ENCODE measurements around the gene SLC25A11.

Gene SLC25A11

DNA sequence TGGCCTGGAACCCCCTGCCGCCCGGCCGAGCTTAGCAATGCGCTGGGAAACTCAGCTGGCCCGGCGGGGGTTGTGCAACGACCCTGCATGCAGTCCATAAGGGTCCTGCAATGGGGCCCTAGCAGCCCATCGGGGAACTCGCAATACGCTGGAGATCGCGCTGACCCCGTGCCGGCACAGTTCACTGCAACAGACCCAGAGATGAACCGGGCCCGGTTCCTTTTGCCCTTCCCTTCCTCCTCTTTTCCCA is 375 bp downstream of the SLC25A11 start:
- no peak for DNase-seq (ENCODE audit: low read depth)
- in situ Hi-C loops (cut with HindIII; ENCODE audit: low sequenced_read_pairs) = no loop called here
- TF ChIP-seq, protein P1, sequence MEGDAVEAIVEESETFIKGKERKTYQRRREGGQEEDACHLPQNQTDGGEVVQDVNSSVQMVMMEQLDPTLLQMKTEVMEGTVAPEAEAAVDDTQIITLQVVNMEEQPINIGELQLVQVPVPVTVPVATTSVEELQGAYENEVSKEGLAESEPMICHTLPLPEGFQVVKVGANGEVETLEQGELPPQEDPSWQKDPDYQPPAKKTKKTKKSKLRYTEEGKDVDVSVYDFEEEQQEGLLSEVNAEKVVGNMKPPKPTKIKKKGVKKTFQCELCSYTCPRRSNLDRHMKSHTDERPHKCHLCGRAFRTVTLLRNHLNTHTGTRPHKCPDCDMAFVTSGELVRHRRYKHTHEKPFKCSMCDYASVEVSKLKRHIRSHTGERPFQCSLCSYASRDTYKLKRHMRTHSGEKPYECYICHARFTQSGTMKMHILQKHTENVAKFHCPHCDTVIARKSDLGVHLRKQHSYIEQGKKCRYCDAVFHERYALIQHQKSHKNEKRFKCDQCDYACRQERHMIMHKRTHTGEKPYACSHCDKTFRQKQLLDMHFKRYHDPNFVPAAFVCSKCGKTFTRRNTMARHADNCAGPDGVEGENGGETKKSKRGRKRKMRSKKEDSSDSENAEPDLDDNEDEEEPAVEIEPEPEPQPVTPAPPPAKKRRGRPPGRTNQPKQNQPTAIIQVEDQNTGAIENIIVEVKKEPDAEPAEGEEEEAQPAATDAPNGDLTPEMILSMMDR (IDR thresholded peaks at IDR 0.05; ENCODE audit: low read depth, low read length, missing control alignments) = no peak
- H3K4me3 ChIP-seq (ENCODE audit: low read depth, low read length) = peak overlapping the region; percentile 83

DNA sequence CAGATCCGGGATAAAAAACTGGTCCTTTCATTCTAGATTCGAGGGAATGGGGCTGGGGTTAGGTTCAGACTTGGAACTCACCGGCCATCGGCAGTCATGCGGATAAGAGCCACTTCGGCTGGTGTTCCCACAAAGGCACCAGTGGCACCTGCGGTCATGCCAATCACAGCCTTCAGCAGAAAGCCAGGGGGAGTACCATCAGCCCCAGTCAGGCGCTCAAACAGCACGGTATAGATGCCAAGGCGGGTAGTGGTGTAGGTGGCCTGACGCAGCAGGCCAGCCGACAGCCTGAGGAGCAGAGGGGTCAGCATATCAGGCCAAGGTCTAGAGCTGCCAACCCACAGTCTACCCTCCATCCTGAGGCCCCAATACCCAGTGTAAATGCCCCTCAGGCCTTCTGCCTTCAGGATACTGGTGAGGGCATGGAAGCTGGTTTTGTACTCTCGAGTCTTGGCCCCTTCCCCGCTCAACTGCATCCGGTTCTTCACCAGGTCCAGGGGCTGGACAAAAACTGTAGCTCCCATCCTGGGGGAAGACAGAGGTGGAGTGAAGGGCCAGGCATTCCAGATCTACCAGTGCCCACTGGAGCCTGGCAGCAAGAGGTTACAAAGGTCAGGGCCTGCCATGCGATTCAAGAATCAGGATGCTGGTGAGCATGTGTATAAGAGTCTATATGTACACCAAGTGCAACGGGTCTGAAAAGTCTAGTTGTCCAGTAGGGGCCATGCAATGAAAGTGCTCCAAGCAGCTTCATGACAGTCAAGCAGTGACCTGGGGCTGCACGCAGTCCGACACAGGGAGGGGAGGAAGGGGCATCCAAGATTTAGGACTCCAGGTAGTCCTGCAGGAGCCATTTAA is 929 bp downstream of the SLC25A11 start:
- in situ Hi-C loops (cut with HindIII; ENCODE audit: low sequenced_read_pairs) = no loop called here
- TF ChIP-seq, protein P1 (IDR thresholded peaks at IDR 0.05; ENCODE audit: low read depth, low read length, missing control alignments) = peak; percentile 4
- no peak for DNase-seq (ENCODE audit: low read depth)
- peak overlapping the region; percentile 83 for H3K4me3 ChIP-seq (ENCODE audit: low read depth, low read length)

DNA sequence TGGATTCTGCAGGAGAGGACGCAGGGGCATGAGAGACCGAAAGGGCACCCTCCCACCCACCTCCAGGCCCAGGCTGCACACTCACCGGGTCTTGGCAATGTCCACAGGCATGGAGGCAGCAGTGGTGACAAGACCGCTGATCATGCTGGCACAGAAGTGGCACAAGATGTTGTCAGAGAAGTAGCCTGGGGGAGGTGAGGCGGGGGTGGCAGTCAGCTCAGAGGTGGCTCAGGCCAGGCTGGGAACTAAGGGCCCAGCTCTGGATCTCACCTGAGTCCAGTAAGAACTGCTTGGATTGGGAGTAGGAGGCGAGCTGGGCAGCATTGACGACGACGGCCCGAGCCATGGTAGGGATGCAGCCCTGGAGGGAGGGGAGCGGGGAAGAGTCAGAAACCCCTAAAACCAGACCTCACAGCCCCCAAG is 1.8 kb downstream of the SLC25A11 start:
- TF ChIP-seq, protein P1 (IDR thresholded peaks at IDR 0.05; ENCODE audit: low read depth, low read length, missing control alignments) = no peak
- in situ Hi-C loops (cut with HindIII; ENCODE audit: low sequenced_read_pairs) = no loop called here
- DNase-seq (ENCODE audit: low read depth) = no peak
- H3K4me3 ChIP-seq (ENCODE audit: low read depth, low read length) = no peak overlapping the region

DNA sequence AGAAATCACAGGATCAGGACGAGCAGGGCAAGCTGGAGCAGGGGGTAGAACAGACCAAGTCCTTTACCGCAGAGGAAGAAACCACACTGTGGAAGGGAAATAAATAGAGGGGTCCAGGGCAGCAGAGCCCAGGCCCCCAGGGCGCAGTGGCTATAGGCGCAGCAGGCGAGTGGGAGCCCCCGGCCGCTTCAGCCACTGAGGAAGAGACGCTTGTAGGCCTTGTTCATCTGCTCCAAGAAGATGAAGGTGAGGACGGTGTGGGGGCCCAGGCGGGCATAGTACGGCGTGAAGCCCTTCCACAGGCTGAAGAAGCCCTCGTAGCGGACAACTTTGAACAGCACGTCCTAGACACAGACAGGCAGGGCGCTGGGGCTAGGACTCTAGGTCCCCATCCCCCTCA is 2.3 kb downstream of the SLC25A11 start:
- in situ Hi-C loops (cut with HindIII; ENCODE audit: low sequenced_read_pairs) = no loop called here
- TF ChIP-seq, protein P1 (IDR thresholded peaks at IDR 0.05; ENCODE audit: low read depth, low read length, missing control alignments) = no peak
- no peak for DNase-seq (ENCODE audit: low read depth)
- no peak overlapping the region for H3K4me3 ChIP-seq (ENCODE audit: low read depth, low read length)

DNA sequence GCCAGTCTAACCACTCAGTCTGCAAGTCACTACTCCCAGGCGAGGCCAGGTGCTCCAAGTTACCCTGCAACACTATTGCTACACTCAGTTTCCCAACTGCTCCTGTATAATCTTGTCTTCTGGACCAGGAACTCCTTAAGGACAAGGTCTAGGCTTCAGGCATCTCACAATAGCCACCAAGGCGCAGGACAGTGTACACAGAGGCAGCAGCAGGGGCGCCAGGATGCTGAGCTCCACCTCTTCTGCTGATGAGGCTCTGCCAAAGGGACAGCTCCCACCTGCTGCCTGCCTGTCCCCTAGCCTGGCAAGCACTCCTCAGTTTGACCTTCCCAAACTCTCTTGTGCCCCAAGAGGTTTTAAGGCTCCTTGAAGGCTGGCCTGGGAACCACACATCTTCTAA is 3.4 kb downstream of the SLC25A11 start:
- DNase-seq (ENCODE audit: low read depth) = no peak
- in situ Hi-C loops (cut with HindIII; ENCODE audit: low sequenced_read_pairs) = no loop called here
- TF ChIP-seq, protein P1 (IDR thresholded peaks at IDR 0.05; ENCODE audit: low read depth, low read length, missing control alignments) = no peak
- H3K4me3 ChIP-seq (ENCODE audit: low read depth, low read length) = no peak overlapping the region

DNA sequence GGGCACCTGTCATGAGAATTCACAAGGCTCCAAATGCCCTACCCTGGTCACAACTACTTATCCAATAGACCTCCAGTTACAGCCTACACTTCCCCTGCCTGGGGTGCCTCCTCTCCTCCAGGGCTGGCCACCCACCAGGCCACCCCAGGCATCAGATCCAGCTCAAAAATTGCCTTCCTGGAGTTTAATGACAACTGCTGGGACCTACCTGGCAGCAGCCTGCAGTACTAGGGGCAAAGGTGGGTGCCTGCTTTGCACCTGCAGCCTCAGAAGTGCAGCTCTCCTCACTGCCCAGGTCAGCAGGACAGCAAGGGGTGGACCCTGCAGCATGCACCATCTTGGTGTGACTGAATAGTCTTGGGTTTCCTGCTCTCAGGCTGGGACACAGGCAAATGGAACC is 4.2 kb downstream of the SLC25A11 start:
- no peak overlapping the region for H3K4me3 ChIP-seq (ENCODE audit: low read depth, low read length)
- TF ChIP-seq, protein P1 (IDR thresholded peaks at IDR 0.05; ENCODE audit: low read depth, low read length, missing control alignments) = no peak
- in situ Hi-C loops (cut with HindIII; ENCODE audit: low sequenced_read_pairs) = no loop called here
- DNase-seq (ENCODE audit: low read depth) = no peak

Data from astrocyte of the cerebellum (primary cell).